H1 (cell line): ENCODE data around the gene PPM1N. TPM values are rescaled to one million over a fixed set of nuclear protein-coding genes. Genes with fewer than 3 reads are reported as not detected.
A peak's percentile ranks its signal among the peaks of the same experiment; 100 is the strongest.

ENCODE experiments used
- CTCF ChIA-PET: fragments of 300-600 bp; sonication (Branson Sonifier 250); formaldehyde crosslinking; loops from one replicate; lab custom pipeline; 2021; ENCODE audit not compliant: partially characterized antibody; lab: Charles Lee
- POLR2A ChIA-PET: fragments of 300-600 bp; sonication (Branson Sonifier 250); formaldehyde crosslinking; loops from one replicate; lab custom pipeline; 2021; ENCODE audit warnings: inconsistent platforms; ENCODE audit not compliant: partially characterized antibody; lab: Charles Lee
- DNase-seq, 2 experiments: peaks; one replicate each; pipeline versions ENCODE4 v3.0.0 to v3.0.0-alpha.2; 2010 to 2022; ENCODE audit warnings: low spot score in 2 of 2, low read depth in 1 of 2, mixed read lengths in 1 of 2
- FAIRE-seq: peaks from 2 replicates; lab custom pipeline; 2011; peaks lifted over from hg19 to GRCh38; lab: Jason Lieb, UNC
- H2AFZ ChIP-seq: 2 replicates; pipeline ENCODE4 v1.8.1; 2012; ENCODE audit warnings: low read length, inconsistent platforms
- H2AK5ac ChIP-seq: 2 replicates; pipeline ENCODE4 v1.6.1; 2013; ENCODE audit warnings: low read depth, low read length
- H2BK120ac ChIP-seq: replicated peaks from 2 replicates; pipeline ENCODE3; 2013; ENCODE audit warnings: low read depth, low read length, inconsistent platforms
- H2BK12ac ChIP-seq: 2 replicates; pipeline ENCODE4 v1.6.1; 2013; ENCODE audit warnings: low read depth, low read length
- H2BK15ac ChIP-seq: 2 replicates; pipeline ENCODE4 v1.6.1; 2013; ENCODE audit warnings: low read length
- H2BK20ac ChIP-seq: 2 replicates; pipeline ENCODE4 v1.6.1; 2013; ENCODE audit warnings: low read length
- H2BK5ac ChIP-seq: 2 replicates; pipeline ENCODE4 v1.6.1; 2013; ENCODE audit warnings: low read depth, low read length
- H3K14ac ChIP-seq: 2 replicates; pipeline ENCODE4 v1.6.1; 2013; ENCODE audit warnings: inconsistent platforms; ENCODE audit not compliant: insufficient read length
- H3K18ac ChIP-seq: 2 replicates; pipeline ENCODE4 v1.6.1; 2013; ENCODE audit warnings: low read length; ENCODE audit errors: extremely low read depth
- H3K23ac ChIP-seq: 2 replicates; pipeline ENCODE4 v1.6.1; 2013; ENCODE audit warnings: inconsistent platforms; ENCODE audit not compliant: insufficient read length
- H3K23me2 ChIP-seq: 2 replicates; pipeline ENCODE4 v1.6.1; 2013; ENCODE audit warnings: low read depth, low read length
- H3K27ac ChIP-seq: 2 replicates; pipeline ENCODE4 v1.6.1; 2011; ENCODE audit warnings: low read depth, low read length, inconsistent platforms
- H3K27me3 ChIP-seq, 4 experiments: replicated peaks in 1 of 4; 1 replicate in 1 of 4; 2 replicates in 3 of 4; pipeline versions ENCODE4 v1.6.1 to v1.8.1; 2011 to 2013; ENCODE audit warnings: low read length in 3 of 4, mild to moderate bottlenecking in 3 of 4, inconsistent platforms in 2 of 4, mixed read lengths in 2 of 4, moderate library complexity in 1 of 4; ENCODE audit not compliant: control insufficient read depth in 3 of 4, insufficient read depth in 3 of 4; ENCODE audit errors: extremely low read depth in 1 of 4
- H3K36me3 ChIP-seq, 4 experiments: 2 replicates each; pipeline versions ENCODE4 v1.6.1 to v1.8.1; 2011 to 2013; ENCODE audit warnings: mild to moderate bottlenecking in 4 of 4, low read length in 3 of 4, moderate library complexity in 2 of 4, control low read depth in 1 of 4, inconsistent platforms in 1 of 4; ENCODE audit not compliant: insufficient read depth in 4 of 4, control insufficient read depth in 2 of 4
- H3K4ac ChIP-seq: replicated peaks from 2 replicates; pipeline ENCODE3; 2013; ENCODE audit warnings: low read length, low read depth, mixed read lengths, inconsistent platforms; ENCODE audit not compliant: insufficient read length
- H3K4me1 ChIP-seq, 4 experiments: replicated peaks in 1 of 4; 1 replicate in 1 of 4; 2 replicates in 3 of 4; pipeline versions ENCODE4 v1.6.1 to v1.8.1; 2011 to 2013; ENCODE audit warnings: low read length in 3 of 4, inconsistent platforms in 2 of 4, mixed read lengths in 1 of 4; ENCODE audit not compliant: insufficient read depth in 4 of 4, control insufficient read depth in 3 of 4
- H3K4me2 ChIP-seq, 2 experiments: 2 replicates each; pipeline versions ENCODE4 v1.6.1 to v1.8.1; 2011 to 2013; ENCODE audit warnings: low read depth in 2 of 2, low read length in 2 of 2, control low read depth in 1 of 2, inconsistent platforms in 1 of 2, mild to moderate bottlenecking in 1 of 2; ENCODE audit not compliant: insufficient read depth in 1 of 2
- H3K4me3 ChIP-seq, 4 experiments: fragments of 200-600, 300-600 bp in 1 of 4; sonication (generic), shearing (Covaris generic), sonication (Bioruptor Twin) in 1 of 4; 2 replicates each; pipeline versions ENCODE4 v1.5.1 to v1.8.1; 2011 to 2016; ENCODE audit warnings: low read length in 4 of 4, low read depth in 3 of 4, control low read depth in 2 of 4, inconsistent platforms in 2 of 4, mild to moderate bottlenecking in 2 of 4, mixed read lengths in 1 of 4, moderate library complexity in 1 of 4; ENCODE audit not compliant: insufficient read depth in 2 of 4; ENCODE audit errors: extremely low read depth in 1 of 4
- H3K56ac ChIP-seq: replicated peaks from 2 replicates; pipeline ENCODE3; 2013; ENCODE audit warnings: low read depth, mild to moderate bottlenecking, mixed read lengths, low read length, inconsistent platforms; ENCODE audit not compliant: insufficient read length
- H3K79me1 ChIP-seq: 2 replicates; pipeline ENCODE4 v1.6.1; 2013; ENCODE audit warnings: low read depth, low read length, control low read depth
- H3K79me2 ChIP-seq, 2 experiments: 2 replicates each; pipeline versions ENCODE4 v1.6.1 to v1.8.1; 2012 to 2013; ENCODE audit warnings: low read length in 2 of 2, mild to moderate bottlenecking in 2 of 2, inconsistent platforms in 1 of 2; ENCODE audit not compliant: insufficient read depth in 2 of 2, control insufficient read depth in 1 of 2
- H3K9ac ChIP-seq, 4 experiments: replicated peaks in 1 of 4; 1 replicate in 1 of 4; 2 replicates in 3 of 4; pipeline versions ENCODE4 v1.6.1 to v1.8.1; 2011 to 2013; ENCODE audit warnings: low read depth in 3 of 4, low read length in 3 of 4, control low read depth in 2 of 4, mild to moderate bottlenecking in 2 of 4, moderate library complexity in 2 of 4, inconsistent platforms in 1 of 4; ENCODE audit errors: extremely low read depth in 1 of 4
- H3K9me3 ChIP-seq, 2 experiments: 2 replicates each; pipeline versions ENCODE4 v1.6.1 to v1.8.1; 2012 to 2013; ENCODE audit warnings: mild to moderate bottlenecking in 2 of 2, moderate library complexity in 2 of 2, control low read depth in 1 of 2, inconsistent platforms in 1 of 2, low read depth in 1 of 2, low read length in 1 of 2, mixed read lengths in 1 of 2; ENCODE audit not compliant: insufficient read depth in 2 of 2
- H4K20me1 ChIP-seq, 2 experiments: replicated peaks in 1 of 2; 2 replicates each; pipeline versions ENCODE3 to v1.8.1; 2011 to 2013; ENCODE audit warnings: inconsistent platforms in 2 of 2, low read length in 2 of 2, mild to moderate bottlenecking in 1 of 2; ENCODE audit not compliant: insufficient read depth in 2 of 2, control insufficient read depth in 1 of 2
- H4K5ac ChIP-seq: 2 replicates; pipeline ENCODE4 v1.6.1; 2013; ENCODE audit warnings: low read length, low read depth, mixed read lengths, inconsistent platforms; ENCODE audit not compliant: insufficient read length
- H4K8ac ChIP-seq: 2 replicates; pipeline ENCODE4 v1.8.0; 2013; ENCODE audit warnings: mild to moderate bottlenecking, moderate library complexity, low read length, inconsistent platforms; ENCODE audit not compliant: insufficient read depth; ENCODE audit errors: extremely low read depth
- H4K91ac ChIP-seq: replicated peaks from 2 replicates; pipeline ENCODE3; 2013; ENCODE audit warnings: low read length, mixed read lengths, inconsistent platforms; ENCODE audit not compliant: insufficient read length
- ATF2 ChIP-seq: IDR thresholded peaks from 2 replicates; pipeline ENCODE4 v1.6.1; 2012; ENCODE audit warnings: low read length, inconsistent platforms
- EGR1 ChIP-seq: IDR thresholded peaks from 2 replicates; pipeline ENCODE4 v1.6.1; 2011; ENCODE audit warnings: low read depth, low read length, borderline replicate concordance
- EP300 ChIP-seq, 2 experiments: IDR thresholded peaks; 1 replicate in 1 of 2; 2 replicates in 1 of 2; pipeline ENCODE4 v1.6.1; 2011 to 2012; ENCODE audit warnings: low read depth in 2 of 2, low read length in 2 of 2, mild to moderate bottlenecking in 2 of 2, borderline replicate concordance in 1 of 2, inconsistent platforms in 1 of 2, moderate library complexity in 1 of 2
- HDAC2 ChIP-seq, 2 experiments: fragments of 300-600 bp in 1 of 2; sonication (generic) in 1 of 2; IDR thresholded peaks; 2 replicates each; pipeline ENCODE4 v1.6.1; 2011 to 2012; ENCODE audit warnings: low read depth in 2 of 2, low read length in 2 of 2, mild to moderate bottlenecking in 2 of 2, moderate library complexity in 2 of 2, borderline replicate concordance in 1 of 2, inconsistent platforms in 1 of 2
- HDAC6 ChIP-seq: IDR thresholded peaks from one replicate; pipeline ENCODE4 v1.7.1; 2012; ENCODE audit warnings: low read depth, mild to moderate bottlenecking, inconsistent platforms, low read length, moderate library complexity
- KDM1A ChIP-seq: fragments of 200-600, 300-600 bp; sonication (generic); IDR thresholded peaks from 2 replicates; pipeline ENCODE4 v1.7.1; 2016; ENCODE audit warnings: mild to moderate bottlenecking, low read length, borderline replicate concordance
- KDM5A ChIP-seq: fragments of 200-600 bp; IDR thresholded peaks from 2 replicates; pipeline ENCODE4 v1.7.1; 2012; ENCODE audit warnings: mild to moderate bottlenecking, low read length, inconsistent platforms, mixed read lengths
- MAFK ChIP-seq: IDR thresholded peaks from 2 replicates; pipeline ENCODE4 v1.6.1; 2012; ENCODE audit warnings: low read depth, mild to moderate bottlenecking, improper control_type of control experiment, low read length
- NANOG ChIP-seq: IDR thresholded peaks from 2 replicates; pipeline ENCODE4 v1.6.1; 2011; ENCODE audit warnings: low read length, low read depth, mild to moderate bottlenecking, inconsistent platforms; ENCODE audit not compliant: insufficient read depth, poor library complexity, severe bottlenecking
- RNF2 ChIP-seq: fragments of 200-900, 300-1000 bp; sonication (generic); IDR thresholded peaks from 2 replicates; pipeline ENCODE4 v1.7.1; 2016; ENCODE audit warnings: borderline replicate concordance, low read depth, mild to moderate bottlenecking, antibody characterized with exemption, low read length; ENCODE audit not compliant: poor library complexity, severe bottlenecking; ENCODE audit errors: missing control alignments
- SP2 ChIP-seq: IDR thresholded peaks from 2 replicates; pipeline ENCODE4 v1.6.1; 2012; ENCODE audit warnings: mild to moderate bottlenecking, low read length, inconsistent platforms
- WGBS, 2 experiments: shearing (Covaris generic) in 1 of 2; methylation state at CpG; one replicate each; pipeline versions ENCODE4 v1.1.6 to v1.1.7; 2013 to 2015; ENCODE audit warnings: low lambda C conversion rate in 2 of 2, mixed read lengths in 2 of 2, inconsistent platforms in 1 of 2, low coverage in 1 of 2, missing lambda C conversion rate in 1 of 2; ENCODE audit not compliant: insufficient replicate concordance in 2 of 2, insufficient coverage in 1 of 2, insufficient read length in 1 of 2; ENCODE audit errors: extremely low coverage in 1 of 2, missing lambda C conversion rate in 1 of 2; 5-methylcytosine and 5-hydroxymethylcytosine counted together
- polyA plus RNA-seq, 7 experiments: library from polyadenylated mRNA; depleted of rRNA in 3 of 7; stranded (reverse) in 5 of 7; unstranded in 2 of 7; fragments of >200 nt in 5 of 7; fragments of 200-250 nt in 2 of 7; gene quantifications; 1 replicate in 5 of 7; 2 replicates in 1 of 7; 4 replicates in 1 of 7; pipeline versions ENCODE4 v1.2.1 to v1.2.3, GENCODE V29; 2011 to 2013; ENCODE audit warnings: missing spikeins in 2 of 7, mixed read lengths in 2 of 7
- total RNA-seq: library from RNA; stranded (reverse); fragmentation: NEBNext Ultra II Directional; extraction: Animal tissue kit (Norgen Biotek cat#: 25700); gene quantifications from 2 replicates; pipeline ENCODE4 v1.2.1, GENCODE V29; 2021

PPM1N gene
- total and polyA plus RNA-seq, 2 of the 8 experiments (the other 6 are each of a cell fraction or from before 2014, with no cell fraction given): 12.2 to 14.4 TPM

- no peak overlapping the region for H2AFZ ChIP-seq
- no peak overlapping the region for H3K4me3 ChIP-seq
- H3K79me2 ChIP-seq: no peaks in the 10 kb centered on the region
- H2BK120ac ChIP-seq: no peak overlapping the region
- no peaks in the 10 kb centered on the region for H4K20me1 ChIP-seq
- H3K23ac ChIP-seq: no peak overlapping the region
- no peak overlapping the region for H2BK15ac ChIP-seq
- no peaks in the 10 kb centered on the region for H3K9me3 ChIP-seq
- CTCF ChIA-PET: interaction anchor here (1.3 to 32.9 kb wide), 6 partner anchors 12 to 40 kb away, joined by 3 to 760 read pairs (median 9); partner anchors contain the start of gene ERCC1
- no peak overlapping the region for H2BK5ac ChIP-seq
- no peak overlapping the region for H4K8ac ChIP-seq
- H3K4me2 ChIP-seq: peak overlapping the region; percentile 52 to 62; a peak in 3 of 4 replicates
- no peak overlapping the region for H4K5ac ChIP-seq
- peaks cover 0 to 17% (median 13%) of the 10 kb centered on the region in 4 experiments; a peak in 4 of 7 replicates for H3K27me3 ChIP-seq
- H3K79me1 ChIP-seq: no peaks in the 10 kb centered on the region
- H3K56ac ChIP-seq: no peak overlapping the region
- H3K9ac ChIP-seq: no peak overlapping the region
- H3K18ac ChIP-seq: no peak overlapping the region
- H3K23me2 ChIP-seq: peaks cover 18% of the 10 kb centered on the region
- peaks cover 5 to 16% (median 13%) of the 10 kb centered on the region in 4 experiments for H3K4me1 ChIP-seq
- no peak for FAIRE-seq
- H3K27ac ChIP-seq: no peak overlapping the region
- H3K14ac ChIP-seq: no peak overlapping the region
- H3K4ac ChIP-seq: no peak overlapping the region
- H2BK12ac ChIP-seq: no peak overlapping the region
- 56% methylated on average over 2 of the region's 5 CpGs; no CpG with 5 or more reads in 1 of the 2 experiments for WGBS, 2 experiments
- no peaks in the 10 kb centered on the region for H3K36me3 ChIP-seq
- H2BK20ac ChIP-seq: no peak overlapping the region
- H2AK5ac ChIP-seq: no peak overlapping the region
- H4K91ac ChIP-seq: no peak overlapping the region
- no peak for DNase-seq
- POLR2A ChIA-PET: interaction anchor here (1.8 to 2.1 kb wide), 2 partner anchors 21 to 34 kb away, joined by 5 to 10 read pairs; no protein-coding TSS in a partner anchor
- TF ChIP-seq EP300 (IDR thresholded peaks at IDR 0.05; ENCODE audit: borderline replicate concordance in 1 of 2, low read depth in 2 of 2, low read length in 2 of 2): no peak
- TF ChIP-seq NANOG: no peak
- no peak for TF ChIP-seq MAFK
- no peak for TF ChIP-seq HDAC6
- TF ChIP-seq KDM5A: no peak
- no peak for TF ChIP-seq ATF2
- no peak for TF ChIP-seq HDAC2 (IDR thresholded peaks at IDR 0.05; ENCODE audit: borderline replicate concordance in 1 of 2, low read depth in 2 of 2, low read length in 2 of 2)
- no peak for TF ChIP-seq RNF2
- no peak for TF ChIP-seq KDM1A
- TF ChIP-seq SP2: no peak
- TF ChIP-seq EGR1: no peak
Measured at GRCh38 chr19:45473367-45473681, 24.9 kb upstream of the PPM1N start.
